Inferior parietal cortex (tissue), 1 donor: ENCODE results near the gene PTPRCAP.
"Not testable (repeated sequence)": the region's sequence is repeated elsewhere in the genome, so short reads cannot be mapped to it uniquely, and the experiment has no call there.

ENCODE experiments used
- DNase-seq: peaks from one replicate; pipeline ENCODE4 v3.0.0-alpha.2; 2016; ENCODE audit errors: extremely low spot score

Gene PTPRCAP, protein sequence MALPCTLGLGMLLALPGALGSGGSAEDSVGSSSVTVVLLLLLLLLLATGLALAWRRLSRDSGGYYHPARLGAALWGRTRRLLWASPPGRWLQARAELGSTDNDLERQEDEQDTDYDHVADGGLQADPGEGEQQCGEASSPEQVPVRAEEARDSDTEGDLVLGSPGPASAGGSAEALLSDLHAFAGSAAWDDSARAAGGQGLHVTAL

GRCh38 chr11:67437082-67437808 lies at the start of gene PTPRCAP:
PTPRCAP (minus strand) TSS chr11:67437682; CDS start chr11:67437619, 63 bp downstream.
- no peak for DNase-seq

DNA sequence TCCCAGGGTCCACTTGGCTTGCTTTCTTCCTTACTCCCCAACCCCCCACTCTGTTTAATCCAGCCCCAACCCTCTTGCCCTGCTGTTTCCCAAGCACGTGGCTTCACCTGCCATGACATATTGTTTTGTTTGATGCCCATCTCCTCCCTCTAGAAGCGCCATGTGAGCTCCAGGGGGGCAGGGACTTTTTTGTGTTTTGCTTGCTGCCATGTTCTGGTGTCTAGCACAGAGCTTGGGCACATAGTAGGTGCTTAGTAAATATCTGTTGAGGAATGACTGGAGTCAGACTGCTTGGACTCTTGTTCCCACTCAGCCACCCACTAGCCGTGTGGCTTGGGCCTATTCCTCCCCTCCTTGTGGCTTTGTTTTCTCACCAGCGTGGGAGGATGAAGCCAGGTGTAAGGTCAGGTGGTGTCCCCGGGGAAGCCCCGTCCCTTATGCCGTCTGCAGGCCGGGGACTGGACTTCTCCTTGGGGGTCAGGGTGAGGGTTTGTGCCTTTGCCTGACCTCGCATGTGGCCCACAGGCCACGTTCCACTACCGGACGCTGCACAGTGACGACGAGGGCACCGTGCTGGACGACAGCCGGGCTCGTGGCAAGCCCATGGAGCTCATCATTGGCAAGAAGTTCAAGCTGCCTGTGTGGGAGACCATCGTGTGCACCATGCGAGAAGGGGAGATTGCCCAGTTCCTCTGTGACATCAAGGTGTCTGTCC lies 49.2 kb upstream of the PTPRCAP start:
- DNase-seq: no peak

DNA sequence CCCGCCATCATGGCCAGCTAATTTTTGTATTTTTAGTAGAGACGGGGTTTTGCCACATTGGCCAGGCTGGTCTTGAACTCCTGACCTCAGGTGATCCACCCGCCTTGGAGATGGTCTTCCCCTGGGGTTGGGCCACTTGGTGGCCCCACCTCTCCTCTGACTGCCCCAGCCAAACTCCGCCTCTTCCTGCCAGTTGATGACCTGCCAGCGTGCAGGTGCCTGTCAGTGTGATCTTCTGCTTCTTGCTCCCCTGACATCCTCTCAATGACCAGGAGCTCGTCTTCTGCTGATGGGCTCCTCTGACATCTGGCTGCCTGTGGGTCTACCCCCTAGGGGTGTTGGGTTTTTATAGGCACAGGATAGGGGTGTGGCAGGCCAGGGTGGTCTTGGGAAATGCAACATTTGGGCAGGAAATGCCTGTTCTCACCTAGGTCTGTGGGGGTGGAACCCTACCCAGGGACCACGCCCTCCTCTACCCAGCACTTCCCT lies 48.4 kb upstream of the PTPRCAP start:
- not testable (repeated sequence) for DNase-seq

- DNase-seq: no peak
Measured at GRCh38 chr11:67484847-67485311, 47.4 kb upstream of the PTPRCAP start.

- no peak for DNase-seq
Measured at GRCh38 chr11:67483831-67484665, 46.6 kb upstream of the PTPRCAP start.

DNA sequence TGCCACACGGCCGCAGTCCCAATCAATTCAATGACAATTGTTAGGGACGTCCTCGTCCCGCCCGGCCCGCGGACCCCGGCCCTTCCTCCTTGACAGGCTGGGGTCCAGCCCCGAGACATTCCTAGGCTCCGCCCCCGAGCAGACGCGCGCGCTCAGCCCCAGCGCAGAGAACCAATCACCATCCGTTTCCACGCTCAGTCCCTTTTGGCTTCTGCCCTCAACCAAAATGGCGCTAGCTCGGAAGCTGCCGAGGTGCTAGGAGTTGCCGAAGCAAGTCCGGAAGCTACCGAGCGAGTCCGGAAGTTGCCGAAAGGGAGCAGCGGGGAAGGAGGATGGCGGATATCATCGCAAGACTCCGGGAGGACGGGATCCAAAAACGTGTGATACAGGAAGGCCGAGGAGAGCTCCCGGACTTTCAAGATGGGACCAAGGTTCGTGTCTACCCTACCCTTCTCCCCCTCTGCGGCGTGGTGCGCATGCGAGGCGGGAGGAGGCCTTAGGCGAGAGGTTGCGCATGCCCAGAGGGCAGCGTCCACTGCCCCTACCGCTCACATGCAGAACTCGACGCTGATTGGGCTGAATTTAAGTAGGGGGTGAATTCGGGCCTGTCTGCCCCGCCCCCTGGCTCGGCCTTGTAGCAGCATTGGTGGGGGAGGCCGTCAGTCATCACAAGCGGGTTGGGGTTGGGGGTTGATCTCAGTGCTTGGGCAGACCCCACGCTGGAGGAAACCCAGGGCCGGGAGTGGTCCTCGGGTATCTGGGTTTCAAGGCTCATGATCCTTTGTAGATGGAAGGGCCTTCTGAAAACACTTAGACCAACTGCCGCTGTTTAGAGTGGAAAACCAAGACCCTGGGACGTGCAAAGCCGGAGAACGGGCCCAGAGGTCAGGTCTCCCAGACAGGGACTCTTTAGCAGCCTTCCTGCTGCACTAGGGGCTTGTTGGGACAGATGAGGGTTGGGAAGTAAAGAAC lies 45.6 kb upstream of the PTPRCAP start, which contains the start of gene AIP:
AIP (plus strand) TSS at position 200 of the 972 bp plus-strand sequence; CDS start at position 333, 133 bp downstream.
- DNase-seq: peak; percentile 99

DNA sequence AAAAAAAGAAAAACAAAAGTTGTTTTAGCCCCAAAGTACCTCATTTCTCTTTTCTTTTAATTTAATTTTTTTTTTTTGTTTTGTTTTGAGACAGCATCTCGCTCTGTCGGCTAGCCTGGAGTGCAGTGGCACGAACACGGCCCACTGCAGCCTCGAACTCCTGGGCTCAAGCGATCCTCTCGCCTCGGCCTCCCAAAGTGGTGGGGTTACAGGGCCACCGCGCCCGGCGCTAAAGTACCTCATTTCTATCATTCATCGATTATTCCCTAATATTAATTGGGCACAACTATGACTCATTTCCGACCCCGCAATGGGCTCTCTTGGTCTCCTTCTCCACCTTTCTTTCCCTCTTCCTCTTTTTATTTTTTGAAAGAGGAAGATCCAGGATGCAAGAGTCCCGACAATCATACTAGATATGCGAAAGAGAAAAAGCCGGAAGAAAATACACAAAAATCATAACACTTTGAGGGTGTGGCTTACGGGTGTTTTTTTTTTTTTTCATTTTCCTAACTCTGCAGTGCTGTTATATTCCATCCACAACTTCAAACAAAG lies 44.9 kb upstream of the PTPRCAP start:
- DNase-seq: no peak

GRCh38 chr11:67477344-67478050 lies 40.0 kb upstream of the PTPRCAP start:
- not testable (repeated sequence) for DNase-seq

- DNase-seq: not testable (repeated sequence)
Measured at GRCh38 chr11:67476692-67477091, 39.2 kb upstream of the PTPRCAP start.

GRCh38 chr11:67472882-67473281 lies 35.4 kb upstream of the PTPRCAP start:
- DNase-seq: no peak

GRCh38 chr11:67470337-67471002 lies 33.0 kb upstream of the PTPRCAP start:
- DNase-seq: no peak

DNA sequence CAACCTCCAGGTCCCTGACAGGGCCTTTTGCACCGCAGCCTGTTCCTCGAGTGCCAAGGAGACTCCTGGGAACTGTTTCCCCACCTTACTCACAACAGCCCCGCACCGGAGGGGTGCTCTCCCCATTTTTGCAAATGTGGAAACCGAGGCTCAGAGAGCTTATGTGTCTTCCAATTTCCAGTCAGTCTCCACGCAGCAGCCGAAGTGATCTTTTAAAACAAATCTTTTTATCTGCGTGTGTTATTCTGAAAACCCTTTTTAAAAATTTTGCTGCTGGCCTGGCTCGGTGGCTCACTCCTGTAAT lies 32.0 kb upstream of the PTPRCAP start:
- DNase-seq: no peak

DNA sequence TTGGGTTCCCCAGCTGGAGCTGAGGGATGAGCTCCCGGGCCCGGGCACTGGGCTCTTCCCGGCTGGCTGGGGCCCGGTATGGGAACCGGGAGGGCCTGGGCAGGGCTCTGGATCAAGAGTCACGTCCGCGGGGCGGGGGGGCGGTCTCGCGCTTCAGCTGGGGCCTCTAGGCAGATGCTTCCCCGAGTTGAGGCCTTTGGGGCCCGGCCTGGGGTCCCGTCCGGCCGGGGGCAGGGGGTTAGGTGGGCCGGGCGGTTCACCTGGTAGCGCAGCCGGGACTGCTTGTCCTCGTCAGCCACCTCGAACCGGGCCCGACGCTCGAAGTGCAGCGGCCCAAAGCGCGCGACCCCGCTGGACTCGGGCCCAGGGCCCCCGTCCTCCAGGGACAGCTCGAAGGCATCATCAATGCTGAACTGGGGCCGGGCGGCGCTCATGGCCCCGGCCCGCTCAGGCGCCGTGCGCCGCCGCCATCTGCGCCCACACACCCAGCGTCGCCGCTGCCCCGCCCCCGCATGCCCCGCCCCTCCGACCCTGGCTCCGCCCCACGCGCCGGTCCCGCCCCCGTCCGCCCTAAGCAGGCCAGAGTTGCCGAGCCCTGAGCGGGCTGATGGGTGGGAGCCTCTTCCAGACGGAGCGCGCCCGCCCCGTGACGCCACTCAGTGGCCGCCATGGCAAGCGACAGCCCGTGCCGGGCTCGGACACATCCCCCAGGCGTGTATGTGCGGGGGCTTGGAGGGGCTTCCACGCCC lies 31.5 kb upstream of the PTPRCAP start, which contains the start of gene TMEM134:
TMEM134 (minus strand) TSS at position 493 of the 749 bp plus-strand sequence; CDS start at position 434, 59 bp downstream.
- DNase-seq: peak; percentile 85

GRCh38 chr11:67468456-67468758 lies 30.9 kb upstream of the PTPRCAP start:
- DNase-seq: no peak

GRCh38 chr11:67468056-67468455 lies 30.6 kb upstream of the PTPRCAP start:
- no peak for DNase-seq

DNA sequence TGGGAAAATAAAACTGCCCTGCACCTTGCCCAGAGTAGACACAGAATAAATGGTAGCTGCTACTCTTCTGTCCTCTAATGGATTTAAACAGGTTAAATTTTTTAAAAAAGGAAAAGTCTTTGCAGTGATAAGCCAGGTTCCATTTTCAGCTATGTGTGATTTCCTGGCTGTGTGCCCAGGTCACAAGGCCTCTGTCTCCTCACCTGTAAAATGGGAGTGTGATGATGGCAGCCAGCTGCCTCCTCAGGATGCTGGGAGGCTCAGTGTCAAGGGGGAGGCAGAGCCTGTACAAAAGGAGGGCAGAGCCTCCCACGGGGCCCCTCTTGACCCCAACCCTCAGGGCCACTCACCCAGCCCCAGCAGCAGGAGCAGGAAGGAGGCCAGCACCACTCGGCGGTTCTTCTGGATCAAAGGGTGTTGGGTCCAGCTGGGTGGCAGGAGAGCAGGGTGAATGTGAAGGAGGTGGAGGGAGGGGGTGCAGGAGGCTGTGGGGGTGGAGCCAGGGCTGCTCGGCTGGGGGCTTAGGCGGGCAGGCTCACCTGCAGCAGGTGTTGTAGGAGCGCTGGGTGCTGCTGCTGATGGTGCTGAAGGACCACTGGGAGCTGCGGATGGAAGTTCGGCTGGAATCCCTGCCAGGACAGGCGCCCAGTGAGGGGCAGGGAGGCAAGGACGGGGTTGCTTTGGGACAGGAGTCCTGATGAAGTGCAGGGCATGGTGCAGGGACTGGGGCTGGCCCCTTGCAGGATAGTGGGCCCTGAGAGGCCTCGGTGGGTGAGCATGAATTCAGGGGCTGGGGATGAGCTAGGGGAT lies 29.7 kb upstream of the PTPRCAP start:
- no peak for DNase-seq

DNA sequence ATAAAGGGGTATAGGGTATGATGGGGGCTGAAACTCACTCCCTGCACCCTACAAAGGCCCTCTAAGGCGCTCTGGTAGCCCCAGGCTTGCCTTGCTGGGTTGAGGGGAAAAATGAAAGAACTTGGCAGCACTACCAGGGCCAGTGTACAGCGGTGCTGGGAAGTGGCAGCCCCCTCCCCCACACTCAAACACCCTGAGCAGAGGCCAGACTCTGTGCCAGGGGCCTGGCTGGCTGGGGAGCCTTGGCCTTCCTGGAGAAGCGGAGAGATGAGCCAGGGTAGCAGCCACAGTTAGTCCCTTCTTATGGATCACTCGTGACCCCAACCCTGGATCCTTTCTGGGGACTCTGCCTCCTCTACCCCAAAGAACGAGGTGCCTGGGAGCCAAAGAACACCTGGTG lies 28.9 kb upstream of the PTPRCAP start:
- no peak for DNase-seq
